ENCODE results near the gene GALT.

DNA sequence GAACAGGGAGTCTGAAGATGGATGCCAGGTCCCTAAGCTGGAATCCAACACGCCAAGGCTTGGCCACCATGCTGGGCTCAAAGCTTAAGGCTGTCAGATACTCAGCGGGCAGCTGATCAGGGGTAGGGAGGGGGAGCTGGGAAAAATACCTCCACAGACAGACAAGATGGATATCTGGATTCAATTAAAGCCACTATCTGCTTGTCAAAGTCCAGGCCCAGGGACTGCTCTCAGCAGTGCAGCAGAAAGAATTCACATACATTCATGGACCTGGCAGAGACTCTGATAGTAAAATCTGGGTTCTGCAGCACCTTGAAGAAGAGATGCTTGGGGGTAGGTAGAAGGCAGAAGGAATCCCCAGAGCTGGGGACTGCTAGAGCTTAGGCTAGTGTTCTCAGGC lies 31.3 kb upstream of the GALT start:
- TF ChIP-seq POLR2A (IDR thresholded peaks at IDR 0.05): no peak
- TF ChIP-seq, protein P1, sequence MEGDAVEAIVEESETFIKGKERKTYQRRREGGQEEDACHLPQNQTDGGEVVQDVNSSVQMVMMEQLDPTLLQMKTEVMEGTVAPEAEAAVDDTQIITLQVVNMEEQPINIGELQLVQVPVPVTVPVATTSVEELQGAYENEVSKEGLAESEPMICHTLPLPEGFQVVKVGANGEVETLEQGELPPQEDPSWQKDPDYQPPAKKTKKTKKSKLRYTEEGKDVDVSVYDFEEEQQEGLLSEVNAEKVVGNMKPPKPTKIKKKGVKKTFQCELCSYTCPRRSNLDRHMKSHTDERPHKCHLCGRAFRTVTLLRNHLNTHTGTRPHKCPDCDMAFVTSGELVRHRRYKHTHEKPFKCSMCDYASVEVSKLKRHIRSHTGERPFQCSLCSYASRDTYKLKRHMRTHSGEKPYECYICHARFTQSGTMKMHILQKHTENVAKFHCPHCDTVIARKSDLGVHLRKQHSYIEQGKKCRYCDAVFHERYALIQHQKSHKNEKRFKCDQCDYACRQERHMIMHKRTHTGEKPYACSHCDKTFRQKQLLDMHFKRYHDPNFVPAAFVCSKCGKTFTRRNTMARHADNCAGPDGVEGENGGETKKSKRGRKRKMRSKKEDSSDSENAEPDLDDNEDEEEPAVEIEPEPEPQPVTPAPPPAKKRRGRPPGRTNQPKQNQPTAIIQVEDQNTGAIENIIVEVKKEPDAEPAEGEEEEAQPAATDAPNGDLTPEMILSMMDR (IDR thresholded peaks at IDR 0.05): no peak
- TF ChIP-seq POLR2AphosphoS5 (IDR thresholded peaks at IDR 0.05; ENCODE audit: insufficient read depth in 1 of 2, low read depth in 1 of 2): no peak

Measured in vagina (tissue), 2 donors.